GM12891 (cell line): ENCODE measurements around the gene DIP2C.

Source experiments
- POLR2A ChIP-seq: IDR thresholded peaks from 2 replicates; pipeline ENCODE4 v1.6.1; 2011; ENCODE audit warnings: low read depth, low read length, control low read depth
- POLR2AphosphoS5 ChIP-seq: IDR thresholded peaks from 2 replicates; pipeline ENCODE4 v1.6.1; 2011; ENCODE audit warnings: low read depth, low read length, control low read depth

GRCh38 chr10:716821-717220 lies 27.4 kb upstream of the DIP2C start:
- TF ChIP-seq POLR2AphosphoS5 (no peak), POLR2A (no peak)
